ENCODE results near the gene SLC6A6.

SLC6A6 gene

DNA sequence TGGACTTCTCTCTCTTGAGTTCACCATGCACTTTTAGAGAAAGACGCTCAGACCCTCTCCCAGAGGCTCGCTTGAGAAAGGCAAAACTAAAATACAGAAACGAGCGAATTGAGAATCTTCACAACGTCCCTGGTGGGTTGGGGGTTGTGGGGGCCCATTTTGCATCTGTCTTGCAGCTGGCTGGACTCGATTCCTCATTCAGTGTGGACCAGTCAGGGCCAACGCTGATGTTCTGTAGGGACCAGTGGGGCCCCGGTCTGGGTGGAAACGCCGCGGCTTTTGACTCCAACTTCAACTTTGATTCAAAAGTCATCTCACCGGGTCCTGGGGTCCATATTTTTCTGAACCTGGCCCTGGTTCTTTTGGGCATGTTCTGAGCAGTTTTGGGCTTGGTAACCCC is 68.1 kb downstream of the SLC6A6 start:
- no peak for DNase-seq

DNA sequence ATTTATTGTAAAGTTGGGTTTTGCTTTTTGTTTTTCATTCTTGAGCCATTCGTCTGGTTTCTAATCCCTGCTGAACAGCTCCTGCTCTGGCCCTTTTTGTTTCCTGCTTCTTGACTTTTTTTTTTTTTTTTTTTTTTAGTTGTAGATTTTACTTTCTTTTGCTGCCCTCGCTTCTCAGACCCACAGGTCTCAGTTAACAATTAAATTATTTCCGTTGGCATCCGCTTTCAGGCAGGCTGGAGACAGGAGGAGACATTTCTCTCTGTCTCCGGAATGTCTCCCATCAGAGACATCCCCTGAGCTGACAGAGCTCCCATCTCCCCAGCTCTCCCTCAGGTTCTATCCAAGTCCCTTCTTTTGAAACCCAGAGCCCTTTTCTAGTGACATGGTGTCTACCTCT is 68.6 kb downstream of the SLC6A6 start:
- peak; percentile 34 for DNase-seq

DNA sequence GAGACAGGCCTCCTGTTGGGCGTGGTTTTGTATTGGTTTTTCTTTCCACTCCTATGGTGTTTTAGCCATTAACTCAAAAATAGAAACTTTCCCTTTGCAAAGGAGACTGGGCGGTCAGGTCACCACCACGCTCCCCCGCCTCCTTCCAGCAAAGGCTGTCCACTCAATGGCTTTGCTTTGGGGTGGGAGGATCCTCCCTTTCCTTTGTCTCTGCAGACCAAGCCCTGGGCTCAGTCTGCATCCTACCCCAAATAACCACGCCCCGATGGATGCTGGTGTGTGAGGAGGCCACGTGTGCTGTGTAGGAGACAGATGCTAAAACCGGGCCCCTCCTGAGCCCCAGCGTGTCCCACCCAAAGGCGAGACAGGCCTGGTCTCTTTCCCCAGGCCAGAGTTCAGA is 69.3 kb downstream of the SLC6A6 start:
- no peak for DNase-seq

DNA sequence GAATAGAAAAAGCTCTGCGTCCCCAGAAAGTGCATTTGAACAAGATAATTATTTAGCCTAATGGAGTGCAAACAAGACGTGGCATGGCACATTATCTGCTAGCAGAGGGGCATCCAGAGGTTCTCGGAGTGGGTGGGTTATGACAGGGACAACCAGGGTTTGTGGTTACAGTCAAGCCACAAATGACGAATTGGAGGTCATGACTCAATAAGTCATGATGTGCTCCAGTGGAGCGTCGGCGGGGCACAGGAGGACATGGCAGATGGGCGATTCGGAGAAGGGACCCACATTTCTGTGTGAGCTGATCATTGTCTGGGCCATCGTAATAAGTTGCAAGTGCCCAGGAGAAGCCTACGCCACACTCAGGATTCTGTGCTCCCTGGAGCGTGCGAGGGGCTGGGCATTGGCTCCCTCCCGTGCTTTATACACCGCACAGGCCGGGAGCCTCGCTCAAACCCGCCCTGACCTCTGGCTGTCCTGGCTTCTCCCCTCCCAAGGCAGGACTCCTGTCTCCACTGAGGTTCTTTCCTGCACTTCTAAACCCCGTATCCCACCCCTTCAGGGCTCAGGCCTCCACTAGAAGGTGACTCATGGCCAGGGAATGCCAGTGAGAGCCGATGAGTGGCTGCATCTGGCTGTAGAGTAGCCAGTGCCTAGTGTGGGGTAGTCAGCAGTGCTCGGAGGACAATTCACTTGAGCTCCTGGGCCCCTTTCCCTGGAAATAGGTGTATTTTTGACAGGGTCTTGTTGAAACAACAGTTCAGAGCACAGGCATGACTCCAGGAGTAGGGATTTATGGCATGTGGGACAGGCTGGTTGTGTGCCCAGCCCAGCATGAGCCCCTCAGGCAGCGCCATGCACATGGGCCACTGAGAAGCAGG is 70.3 kb downstream of the SLC6A6 start:
- DNase-seq = peak; percentile 90

DNA sequence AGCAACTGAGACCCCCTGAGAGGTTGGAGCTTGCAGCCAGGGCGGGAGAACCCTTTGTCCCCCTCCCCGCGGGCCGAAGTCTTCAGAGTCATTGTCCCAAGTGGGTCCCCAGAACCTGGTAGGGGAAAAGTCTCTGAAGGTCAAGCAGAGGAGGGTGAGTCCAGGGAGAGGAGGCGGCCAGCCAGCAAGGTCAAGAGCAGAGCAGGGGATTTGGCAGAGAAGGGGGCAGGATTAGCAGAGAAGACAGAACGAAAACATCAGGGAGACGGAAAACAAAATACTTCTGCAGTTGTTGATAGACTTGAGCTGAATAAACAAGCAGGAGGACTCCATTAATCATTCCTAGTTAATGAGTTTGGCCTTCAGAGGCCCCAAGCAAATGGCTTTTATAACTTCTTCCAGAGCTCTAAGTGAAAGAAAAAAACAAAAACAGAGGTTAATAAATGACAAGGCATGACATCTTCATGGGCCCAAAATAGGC is 71.0 kb downstream of the SLC6A6 start:
- no peak for DNase-seq

DNA sequence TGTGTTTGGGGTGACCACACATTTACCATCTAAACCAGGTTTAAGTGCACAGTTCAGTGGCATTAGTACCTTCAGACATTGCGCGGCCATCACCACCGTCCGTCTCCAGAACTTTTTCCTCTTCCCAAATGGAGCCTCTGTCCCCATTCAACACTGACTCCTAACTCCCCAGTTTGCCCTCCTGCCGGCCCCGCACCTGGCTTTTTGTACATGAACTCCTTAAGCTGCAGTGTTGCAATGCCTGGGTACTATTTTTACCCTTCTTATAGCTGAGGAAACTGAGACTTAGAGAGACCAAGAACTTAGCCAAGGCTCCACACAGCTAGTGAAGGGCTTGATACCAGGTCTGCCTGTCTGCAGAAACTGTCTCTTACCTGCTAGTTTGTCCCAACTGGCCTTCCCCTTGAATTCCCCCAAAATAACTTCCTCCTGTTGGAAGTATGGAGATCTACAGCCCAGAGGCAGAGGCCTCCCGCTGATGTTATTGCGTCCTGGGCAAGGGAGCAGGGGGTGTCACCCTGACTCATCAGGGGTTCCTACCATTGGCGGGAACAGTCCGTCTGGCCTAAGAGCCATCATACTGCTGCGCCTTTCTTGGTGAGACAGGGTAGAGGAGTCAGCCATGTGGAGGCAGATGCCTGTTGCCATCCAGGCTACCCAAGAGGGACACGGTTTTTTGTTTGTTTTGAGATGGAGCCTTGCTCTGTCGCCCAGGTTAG is 72.1 kb downstream of the SLC6A6 start:
- no peak for DNase-seq

DNA sequence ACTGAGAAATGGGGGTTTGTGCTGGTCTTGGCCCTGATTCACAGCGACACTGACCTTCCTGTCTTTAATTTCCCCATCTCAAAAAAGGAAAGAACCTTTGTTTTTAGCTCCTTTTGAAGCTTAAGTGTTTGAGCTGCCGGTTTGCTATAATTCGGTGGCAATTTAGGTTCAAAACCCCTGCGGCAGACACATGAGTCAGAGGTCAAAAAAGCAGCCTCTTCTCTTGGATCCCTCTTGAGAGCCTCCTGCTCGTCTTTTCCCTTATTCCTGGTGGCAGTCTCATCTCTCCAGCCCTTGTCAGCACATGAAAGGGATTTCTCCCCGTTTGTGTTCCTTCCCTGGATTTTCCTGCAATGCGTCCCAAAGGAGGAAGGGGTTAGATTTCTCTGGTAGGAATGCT is 73.2 kb downstream of the SLC6A6 start:
- DNase-seq = no peak

DNA sequence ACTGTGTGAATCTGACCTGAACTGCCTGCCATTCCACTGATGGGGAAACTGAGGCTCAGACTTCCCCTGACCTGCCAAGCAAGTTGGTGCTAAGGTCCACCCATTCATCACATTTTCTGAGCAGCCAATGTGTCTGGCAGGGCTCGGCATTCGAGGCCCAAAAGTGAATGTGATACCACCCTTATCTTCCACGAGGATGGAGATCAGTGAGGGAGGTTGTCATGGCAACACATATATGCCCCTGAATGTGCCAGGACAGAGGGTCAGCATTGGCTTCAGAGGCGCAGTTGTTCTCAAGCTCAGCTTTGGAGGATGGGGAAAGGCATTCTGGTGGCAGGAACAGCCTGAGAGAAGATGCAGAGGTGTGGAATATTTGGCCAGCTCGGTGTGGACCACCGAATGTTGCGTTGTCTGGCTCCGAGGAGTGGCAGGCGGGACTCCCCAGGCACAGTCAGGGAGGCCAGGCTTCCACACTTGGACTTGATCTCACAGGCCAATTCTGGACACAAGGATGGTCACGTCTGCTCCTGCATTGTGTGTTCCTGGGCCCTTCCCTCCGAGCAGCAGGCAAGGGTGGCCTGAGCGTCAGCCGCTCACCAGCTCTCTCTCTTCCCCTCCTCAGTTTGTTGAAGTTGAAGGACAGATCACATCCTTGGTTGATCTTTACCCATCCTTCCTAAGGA is 74.3 kb downstream of the SLC6A6 start:
- DNase-seq = no peak

DNA sequence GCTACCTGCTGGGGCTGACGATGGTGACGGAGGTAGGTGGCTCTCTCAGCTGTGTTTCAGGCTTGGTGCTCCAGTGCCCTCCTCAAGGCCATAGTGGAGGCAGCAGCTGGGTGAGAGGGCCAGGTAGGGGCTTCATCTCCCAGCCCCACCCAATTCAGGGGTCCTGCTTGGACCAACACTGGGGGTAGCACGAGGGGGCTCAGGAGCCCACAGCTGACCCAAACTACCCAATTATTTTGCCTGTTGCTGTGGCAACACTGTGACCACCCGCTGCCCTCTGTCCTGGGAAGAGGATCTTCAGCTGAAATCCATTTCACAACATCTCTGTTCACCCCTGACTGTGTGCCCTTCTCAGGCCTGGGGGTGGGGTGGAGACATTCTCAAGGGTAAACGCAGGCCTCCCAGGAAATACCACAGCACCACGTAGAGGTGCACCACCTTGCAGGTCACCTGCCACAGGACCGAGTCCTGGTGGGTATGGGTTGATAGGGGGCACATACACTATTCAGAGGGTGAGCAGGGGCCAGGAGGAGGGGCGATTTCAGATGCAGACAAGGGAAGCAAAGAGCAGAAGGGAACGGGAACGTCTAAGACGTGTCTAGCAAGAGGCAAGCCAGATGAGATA is 75.0 kb downstream of the SLC6A6 start:
- no peak for DNase-seq

DNA sequence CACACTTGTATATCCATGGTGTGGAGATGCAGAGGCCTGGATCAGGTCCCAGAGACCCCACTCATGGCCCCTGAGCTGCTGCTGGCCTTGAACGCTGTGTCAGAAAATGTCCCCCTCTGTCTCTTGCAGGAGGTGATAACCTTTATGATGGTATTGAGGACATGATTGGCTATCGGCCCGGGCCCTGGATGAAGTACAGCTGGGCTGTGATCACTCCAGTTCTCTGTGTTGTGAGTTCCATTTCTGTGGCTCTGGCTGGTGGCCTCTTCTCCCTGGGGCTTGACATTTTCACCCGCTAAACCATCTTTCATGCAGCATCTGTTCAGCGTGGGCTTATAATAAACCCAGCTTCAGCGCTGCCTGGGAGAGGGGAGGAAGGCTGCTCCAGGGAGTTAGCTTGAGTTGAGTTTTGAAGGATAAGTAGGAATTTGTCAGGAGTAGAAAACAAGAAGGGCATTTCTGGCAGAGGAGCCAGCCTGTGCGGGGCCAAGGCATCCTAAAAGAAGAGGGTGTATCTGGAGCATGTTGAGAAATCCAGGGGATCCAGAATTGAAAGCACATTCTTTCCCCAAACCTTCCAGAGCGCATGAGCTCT is 76.6 kb downstream of the SLC6A6 start:
- DNase-seq = no peak

DNA sequence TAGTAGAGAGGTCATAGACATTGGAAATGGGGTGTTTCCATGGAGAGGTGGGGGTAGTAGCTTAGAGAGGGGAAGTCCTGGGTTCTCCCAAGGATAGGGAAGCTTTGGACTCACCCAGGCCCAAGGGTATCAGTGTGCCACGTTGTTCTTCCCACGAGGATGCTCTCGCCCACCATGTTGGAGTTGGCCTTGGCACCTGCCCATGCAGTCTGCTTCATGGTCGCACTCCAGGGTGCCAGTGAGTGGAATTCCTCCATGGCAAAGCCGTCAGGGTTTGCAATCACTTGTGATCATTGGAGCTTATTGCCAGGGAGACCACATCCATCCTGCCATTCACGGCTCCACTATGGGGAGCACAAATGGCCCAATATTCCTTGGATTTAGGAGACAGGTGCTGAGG is 77.2 kb downstream of the SLC6A6 start:
- no peak for DNase-seq

DNA sequence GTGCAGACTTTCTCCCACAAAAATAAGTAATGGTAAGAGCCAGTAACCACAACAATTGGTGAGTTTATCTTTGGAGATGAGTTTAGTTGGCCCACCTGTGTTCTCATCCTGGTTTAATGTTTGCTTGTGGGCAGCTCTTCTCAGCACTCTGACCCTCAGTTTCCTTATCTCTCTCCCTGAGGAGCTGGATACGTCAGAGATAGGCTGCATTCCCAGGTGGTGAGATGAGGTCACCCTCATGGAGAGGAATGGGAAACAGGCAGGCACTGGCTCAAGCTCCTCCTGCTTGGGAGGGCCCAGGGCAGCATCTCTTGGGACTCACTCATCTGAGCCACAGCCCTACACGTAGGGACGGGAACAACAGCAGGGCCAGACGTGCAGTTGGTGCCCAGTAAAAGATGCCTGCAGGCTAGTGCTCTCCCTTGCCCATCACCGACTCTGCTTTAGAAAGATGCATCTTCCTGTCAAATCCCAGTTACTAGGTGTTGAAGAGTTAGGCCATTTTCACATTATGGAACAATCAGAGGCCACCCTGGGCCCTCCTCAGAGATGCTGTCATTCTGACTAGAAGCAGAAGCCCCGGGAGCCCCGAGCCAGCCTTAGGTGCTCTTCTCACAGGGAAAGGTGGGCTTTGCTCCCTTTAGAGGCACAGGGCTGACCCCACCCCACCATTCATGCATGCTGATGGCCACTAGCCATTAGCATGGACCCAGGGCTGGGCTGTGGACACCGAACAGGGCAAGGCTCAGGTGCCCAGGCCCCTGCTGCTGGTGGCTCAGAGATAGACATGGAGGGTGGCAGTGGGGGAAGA is 78.0 kb downstream of the SLC6A6 start:
- DNase-seq = peak; percentile 48

DNA sequence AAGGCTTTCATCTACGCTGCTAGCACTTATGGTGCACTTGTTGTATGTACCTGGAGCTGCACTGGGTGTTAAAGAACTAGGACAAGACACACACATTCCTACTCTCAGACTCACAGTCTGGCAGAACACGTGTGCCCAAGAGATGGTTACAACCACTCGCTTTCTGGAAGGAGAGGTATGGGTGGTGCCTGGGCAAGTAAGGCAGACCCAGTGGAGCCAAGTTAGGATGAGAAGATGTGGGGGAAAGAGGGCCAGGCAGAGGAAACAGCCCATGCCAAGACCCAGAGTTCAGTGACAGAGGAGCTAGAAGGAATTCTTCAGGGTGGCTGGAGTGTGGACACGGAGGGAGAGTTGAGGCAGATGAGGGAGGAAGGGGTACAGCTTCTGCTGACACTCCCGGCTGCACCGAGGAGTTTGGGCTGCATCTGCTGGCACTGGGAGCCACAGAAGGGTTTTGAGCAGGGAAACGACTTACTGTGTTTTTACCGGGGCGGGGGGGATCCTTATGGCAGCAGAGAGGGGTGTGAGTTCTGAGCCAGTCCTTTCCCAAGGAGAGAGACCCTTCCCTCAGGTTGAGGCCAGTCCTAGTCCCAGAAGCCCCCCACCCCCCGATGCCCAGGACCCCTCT is 78.7 kb downstream of the SLC6A6 start:
- DNase-seq = no peak

DNA sequence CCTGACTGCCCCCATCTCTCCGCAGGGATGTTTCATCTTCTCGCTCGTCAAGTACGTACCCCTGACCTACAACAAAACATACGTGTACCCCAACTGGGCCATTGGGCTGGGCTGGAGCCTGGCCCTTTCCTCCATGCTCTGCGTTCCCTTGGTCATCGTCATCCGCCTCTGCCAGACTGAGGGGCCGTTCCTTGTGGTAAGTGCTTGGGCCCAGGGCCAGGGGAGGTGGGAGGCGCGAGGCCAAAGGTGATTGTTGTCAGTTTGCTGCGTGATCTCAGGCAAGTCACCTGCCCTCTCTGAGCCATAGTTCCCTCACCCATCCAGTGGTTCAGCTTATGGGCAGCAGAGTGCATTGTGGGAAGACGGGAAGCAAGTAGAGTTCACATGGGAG is 79.2 kb downstream of the SLC6A6 start:
- no peak for DNase-seq

DNA sequence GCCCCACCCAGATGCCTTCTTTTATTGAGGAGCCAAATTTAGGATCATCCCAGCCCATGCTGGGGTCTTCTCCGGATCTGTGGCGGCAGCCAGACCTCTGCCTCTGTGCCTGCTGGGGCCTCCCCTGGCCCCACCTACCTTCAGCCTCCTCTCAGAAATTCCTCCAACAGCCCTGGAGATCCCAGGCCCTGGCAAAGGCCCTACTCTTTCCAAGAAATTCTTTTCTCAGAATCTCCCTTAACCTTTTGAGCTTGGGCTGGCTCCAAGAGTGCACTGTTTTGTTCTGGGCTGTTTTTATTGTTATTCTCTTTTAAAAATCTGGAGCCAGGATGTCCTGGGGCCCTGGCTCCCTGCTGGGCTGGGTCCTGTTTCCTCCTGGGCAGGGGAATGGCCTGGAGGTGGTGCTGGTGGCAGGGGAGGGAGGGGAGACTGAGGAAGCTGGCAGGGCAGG is 79.9 kb downstream of the SLC6A6 start:
- DNase-seq = no peak

DNA sequence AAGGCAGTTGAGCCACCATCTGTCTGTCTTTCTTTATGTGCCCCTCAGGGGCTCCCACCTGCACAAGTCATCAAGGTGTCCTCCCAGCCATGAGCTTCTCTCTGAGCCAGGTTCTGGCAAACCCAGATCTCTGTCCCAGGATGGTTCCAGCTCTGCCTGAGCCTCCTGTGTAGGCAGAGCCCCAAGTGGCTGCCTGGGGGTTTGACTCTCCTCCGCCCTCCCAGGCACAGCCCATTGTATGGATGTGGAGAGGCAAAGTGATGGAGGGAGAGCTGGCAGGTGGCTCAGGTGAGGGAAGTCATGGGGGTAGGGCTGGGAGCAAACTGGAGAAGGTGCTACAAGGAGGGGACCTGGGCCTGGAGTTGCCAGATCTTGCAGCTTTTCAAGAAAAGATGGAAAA is 80.9 kb downstream of the SLC6A6 start:
- DNase-seq = no peak

DNA sequence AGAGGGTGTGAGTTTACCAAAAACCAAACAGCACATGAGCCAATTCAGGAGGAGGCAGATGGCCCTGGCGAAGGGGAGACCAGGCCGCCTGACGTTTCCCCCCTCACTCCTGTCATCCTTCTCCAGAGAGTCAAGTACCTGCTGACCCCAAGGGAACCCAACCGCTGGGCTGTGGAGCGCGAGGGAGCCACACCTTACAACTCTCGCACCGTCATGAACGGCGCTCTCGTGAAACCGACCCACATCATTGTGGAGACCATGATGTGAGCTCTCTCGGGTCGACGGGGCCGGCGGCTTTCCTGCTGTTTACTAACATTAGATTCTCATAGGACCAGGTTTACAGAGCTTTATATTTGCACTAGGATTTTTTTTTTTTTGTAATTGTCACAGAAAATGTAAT is 82.3 kb downstream of the SLC6A6 start:
- DNase-seq = no peak

DNA sequence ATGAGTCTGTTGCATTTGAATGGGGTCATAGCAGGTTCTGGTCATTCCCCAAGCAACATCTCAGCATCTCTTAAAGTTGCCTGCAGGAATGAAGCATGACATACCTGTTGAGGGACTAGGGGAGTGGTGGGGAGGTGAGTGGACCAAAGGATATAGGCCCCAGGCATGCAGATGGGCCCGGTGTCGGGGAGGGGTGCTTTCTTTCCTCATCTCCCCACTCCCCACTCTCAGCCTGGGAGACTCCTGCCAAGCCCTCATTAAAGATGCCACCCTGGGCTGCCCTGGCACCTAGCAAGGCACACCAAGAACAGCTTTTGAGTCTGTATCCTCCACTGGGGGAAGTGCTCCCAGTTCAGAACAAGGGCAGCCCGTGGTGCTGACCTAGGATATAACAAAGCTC is 83.6 kb downstream of the SLC6A6 start:
- no peak for DNase-seq

DNA sequence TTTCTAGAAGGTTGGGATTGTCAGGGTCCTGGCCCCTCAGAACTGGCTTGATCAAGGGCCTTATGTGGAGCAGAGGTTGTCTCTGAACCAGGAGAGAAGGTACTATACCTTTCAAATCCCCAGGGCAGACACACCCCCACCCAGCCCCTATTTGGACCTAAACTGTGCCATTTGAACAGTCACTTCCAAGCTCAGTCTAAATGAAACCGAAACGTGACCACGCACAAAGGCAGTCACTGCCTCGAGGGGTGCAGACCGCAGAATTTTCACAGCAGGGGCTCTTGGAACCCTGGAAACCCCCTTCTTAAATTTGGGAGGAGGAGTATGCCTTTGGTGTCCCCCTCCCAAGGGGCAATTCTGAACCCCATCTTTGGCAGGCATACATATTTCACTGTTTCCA is 84.1 kb downstream of the SLC6A6 start:
- DNase-seq = no peak

DNA sequence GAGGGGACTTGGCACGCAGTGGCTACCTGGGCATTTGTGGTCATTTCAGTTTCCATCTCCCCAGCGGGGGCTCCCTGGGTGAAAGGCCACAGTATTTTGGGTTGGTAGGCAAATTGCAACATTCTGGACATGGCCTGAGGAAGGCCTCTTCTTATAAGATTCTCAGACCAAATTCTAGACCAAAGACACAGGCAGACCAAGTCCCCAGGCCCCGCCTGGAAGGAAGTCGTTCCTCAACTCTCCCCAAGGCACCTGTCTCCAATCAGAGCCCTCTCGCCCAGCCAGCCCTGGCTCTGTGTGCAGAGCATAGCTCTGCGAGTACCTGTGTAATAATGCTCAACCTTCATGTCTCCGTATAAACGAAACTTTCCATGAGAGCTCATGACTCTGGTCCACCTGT is 84.7 kb downstream of the SLC6A6 start:
- no peak for DNase-seq

DNA sequence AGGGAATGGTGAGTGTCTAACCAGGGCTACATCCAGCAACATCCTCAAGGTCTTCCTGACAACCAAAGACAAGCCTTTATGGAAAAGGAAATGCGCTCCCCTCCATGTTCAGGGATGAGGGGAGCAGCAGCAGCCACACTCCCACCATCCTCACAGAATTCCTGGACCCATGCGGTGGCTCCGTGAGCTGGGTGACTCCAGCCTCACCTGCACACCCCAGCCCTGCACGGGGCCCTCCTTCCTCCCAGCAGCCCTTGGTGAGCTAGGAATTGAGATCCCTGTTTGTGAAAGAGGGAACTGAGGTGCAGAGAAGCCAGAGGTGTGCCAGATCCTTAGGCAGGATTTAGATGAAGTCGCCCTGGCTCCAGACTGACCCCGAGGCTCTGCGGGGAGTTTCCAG is 85.4 kb downstream of the SLC6A6 start:
- DNase-seq = no peak

All from fibroblast of skin of scalp (primary cell).